ENCODE measurements around the gene ZBTB33.

DNA sequence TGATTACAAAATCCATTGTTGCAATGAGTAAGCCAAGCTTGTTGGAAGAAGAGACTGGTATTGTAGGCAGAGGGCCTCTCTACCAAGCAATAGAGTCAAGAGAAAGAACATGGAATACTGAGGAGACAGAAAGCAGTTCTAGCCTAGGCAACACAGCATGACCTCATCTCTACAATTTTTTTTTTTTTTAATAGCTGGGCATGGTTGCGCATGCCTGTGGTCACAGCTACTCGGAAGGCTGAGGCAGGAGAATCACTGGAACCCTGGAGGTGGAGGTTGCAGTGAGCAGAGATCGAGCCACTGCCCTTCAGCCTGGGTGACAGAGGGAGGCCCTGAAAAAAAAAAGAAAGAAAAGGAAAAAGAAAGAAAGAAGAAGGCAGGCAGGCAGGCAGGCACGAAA lies 11.7 kb upstream of the ZBTB33 start:
- TF ChIP-seq, protein P1, sequence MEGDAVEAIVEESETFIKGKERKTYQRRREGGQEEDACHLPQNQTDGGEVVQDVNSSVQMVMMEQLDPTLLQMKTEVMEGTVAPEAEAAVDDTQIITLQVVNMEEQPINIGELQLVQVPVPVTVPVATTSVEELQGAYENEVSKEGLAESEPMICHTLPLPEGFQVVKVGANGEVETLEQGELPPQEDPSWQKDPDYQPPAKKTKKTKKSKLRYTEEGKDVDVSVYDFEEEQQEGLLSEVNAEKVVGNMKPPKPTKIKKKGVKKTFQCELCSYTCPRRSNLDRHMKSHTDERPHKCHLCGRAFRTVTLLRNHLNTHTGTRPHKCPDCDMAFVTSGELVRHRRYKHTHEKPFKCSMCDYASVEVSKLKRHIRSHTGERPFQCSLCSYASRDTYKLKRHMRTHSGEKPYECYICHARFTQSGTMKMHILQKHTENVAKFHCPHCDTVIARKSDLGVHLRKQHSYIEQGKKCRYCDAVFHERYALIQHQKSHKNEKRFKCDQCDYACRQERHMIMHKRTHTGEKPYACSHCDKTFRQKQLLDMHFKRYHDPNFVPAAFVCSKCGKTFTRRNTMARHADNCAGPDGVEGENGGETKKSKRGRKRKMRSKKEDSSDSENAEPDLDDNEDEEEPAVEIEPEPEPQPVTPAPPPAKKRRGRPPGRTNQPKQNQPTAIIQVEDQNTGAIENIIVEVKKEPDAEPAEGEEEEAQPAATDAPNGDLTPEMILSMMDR (IDR thresholded peaks at IDR 0.05) = no peak
- no peak for TF ChIP-seq POLR2A (IDR thresholded peaks at IDR 0.05)
